H4 (cell line): ENCODE results near the gene CCR2. TPM values are rescaled to one million over a fixed set of nuclear protein-coding genes. Genes with fewer than 3 reads are reported as not detected.

ENCODE experiments used
- DNase-seq: peaks from one replicate; pipeline ENCODE4 v3.0.0-alpha.2; 2015; ENCODE audit warnings: low spot score
- total RNA-seq: library from RNA; depleted of rRNA; stranded (reverse); fragments of >200 nt; shearing (Covaris generic); gene quantifications from 2 replicates; pipeline ENCODE4 v1.2.3, GENCODE V29; 2014; rRNA removed

CCR2 gene
- not detected in 2 replicates for total RNA-seq

GRCh38 chr3:46353647-46354410 lies at the start of gene CCR2:
Gene CCR2 (plus strand): TSS chr3:46354111. CDS start chr3:46357528, 3,417 bp downstream.
- DNase-seq: no peak

- no peak for DNase-seq
Measured at GRCh38 chr3:46304739-46305138, 49.2 kb upstream of the CCR2 start.

- DNase-seq: peak; percentile 6
Measured at GRCh38 chr3:46312991-46313390, 40.9 kb upstream of the CCR2 start.

GRCh38 chr3:46314517-46314916 lies 39.4 kb upstream of the CCR2 start:
- no peak for DNase-seq

- DNase-seq: no peak
Measured at GRCh38 chr3:46316206-46316605, 37.7 kb upstream of the CCR2 start.

GRCh38 chr3:46318207-46318927 lies 35.5 kb upstream of the CCR2 start:
- no peak for DNase-seq

- no peak for DNase-seq
Measured at GRCh38 chr3:46321461-46322104, 32.3 kb upstream of the CCR2 start.

- DNase-seq: no peak
Measured at GRCh38 chr3:46324036-46324435, 29.9 kb upstream of the CCR2 start.

- DNase-seq: no peak
Measured at GRCh38 chr3:46325645-46326300, 28.1 kb upstream of the CCR2 start.

GRCh38 chr3:46330676-46331075 lies 23.2 kb upstream of the CCR2 start:
- DNase-seq: peak; percentile 64

GRCh38 chr3:46334741-46335478 lies 19.0 kb upstream of the CCR2 start:
- peak; percentile 71 for DNase-seq

- DNase-seq: peak; percentile 31
Measured at GRCh38 chr3:46335541-46335940, 18.4 kb upstream of the CCR2 start.

GRCh38 chr3:46337911-46338310 lies 16.0 kb upstream of the CCR2 start:
- no peak for DNase-seq

GRCh38 chr3:46338840-46339239 lies 15.1 kb upstream of the CCR2 start:
- no peak for DNase-seq

GRCh38 chr3:46344476-46344875 lies 9.4 kb upstream of the CCR2 start:
- DNase-seq: no peak

GRCh38 chr3:46348823-46349482 lies 5.0 kb upstream of the CCR2 start:
- no peak for DNase-seq

GRCh38 chr3:46349484-46350261 lies 4.2 kb upstream of the CCR2 start:
- no peak for DNase-seq

- DNase-seq: no peak
Measured at GRCh38 chr3:46350262-46350565, 3.7 kb upstream of the CCR2 start.

GRCh38 chr3:46351646-46352045 lies 2.3 kb upstream of the CCR2 start:
- no peak for DNase-seq

- DNase-seq: no peak
Measured at GRCh38 chr3:46353090-46353489, 821 bp upstream of the CCR2 start.
